Measurements from ENCODE around the gene ADCY5.

DNA sequence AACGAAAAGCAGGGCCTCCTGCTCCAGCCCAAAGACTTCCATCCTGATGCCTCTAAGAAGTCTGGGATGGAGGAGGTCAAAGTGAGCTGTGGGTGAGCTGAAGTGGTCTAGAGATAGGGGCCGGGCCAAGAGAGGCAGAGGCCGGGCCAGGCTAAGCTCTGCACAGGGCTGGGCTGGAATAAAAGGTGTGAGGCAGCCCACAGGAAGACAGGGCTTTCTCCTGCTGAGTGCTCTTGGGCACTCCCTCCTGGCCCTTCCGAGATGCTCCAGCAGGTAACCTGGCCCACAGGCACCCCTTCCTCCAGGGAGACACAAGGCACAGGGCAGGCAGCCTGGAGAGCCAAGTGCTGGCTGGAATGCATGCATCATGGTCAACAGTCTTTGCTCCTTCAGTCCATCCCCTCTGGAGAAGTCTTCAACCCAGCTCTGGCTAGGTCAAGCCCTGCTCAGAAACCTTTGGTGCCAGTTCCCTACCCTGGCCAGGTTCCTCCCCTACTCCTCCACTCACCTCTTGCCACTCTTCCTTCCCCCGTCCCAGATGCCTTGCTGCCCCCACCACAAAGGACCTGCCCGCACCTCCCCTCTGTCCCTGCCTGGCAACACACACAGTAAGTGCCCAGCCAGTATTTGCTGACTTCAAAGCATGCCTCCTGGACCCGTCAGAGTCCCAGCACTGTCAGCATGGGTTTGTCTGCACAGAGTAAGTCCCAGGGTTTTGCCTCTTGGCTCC lies 153.6 kb downstream of the ADCY5 start:
- TF ChIP-seq, protein P1, sequence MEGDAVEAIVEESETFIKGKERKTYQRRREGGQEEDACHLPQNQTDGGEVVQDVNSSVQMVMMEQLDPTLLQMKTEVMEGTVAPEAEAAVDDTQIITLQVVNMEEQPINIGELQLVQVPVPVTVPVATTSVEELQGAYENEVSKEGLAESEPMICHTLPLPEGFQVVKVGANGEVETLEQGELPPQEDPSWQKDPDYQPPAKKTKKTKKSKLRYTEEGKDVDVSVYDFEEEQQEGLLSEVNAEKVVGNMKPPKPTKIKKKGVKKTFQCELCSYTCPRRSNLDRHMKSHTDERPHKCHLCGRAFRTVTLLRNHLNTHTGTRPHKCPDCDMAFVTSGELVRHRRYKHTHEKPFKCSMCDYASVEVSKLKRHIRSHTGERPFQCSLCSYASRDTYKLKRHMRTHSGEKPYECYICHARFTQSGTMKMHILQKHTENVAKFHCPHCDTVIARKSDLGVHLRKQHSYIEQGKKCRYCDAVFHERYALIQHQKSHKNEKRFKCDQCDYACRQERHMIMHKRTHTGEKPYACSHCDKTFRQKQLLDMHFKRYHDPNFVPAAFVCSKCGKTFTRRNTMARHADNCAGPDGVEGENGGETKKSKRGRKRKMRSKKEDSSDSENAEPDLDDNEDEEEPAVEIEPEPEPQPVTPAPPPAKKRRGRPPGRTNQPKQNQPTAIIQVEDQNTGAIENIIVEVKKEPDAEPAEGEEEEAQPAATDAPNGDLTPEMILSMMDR (IDR thresholded peaks at IDR 0.05), result no peak
- TF ChIP-seq EZH2 (IDR thresholded peaks at IDR 0.05; ENCODE audit: borderline replicate concordance, insufficient read depth, low read depth, low read length, poor library complexity, severe bottlenecking), result no peak
